ENCODE results near the gene VWA3B.

DNA sequence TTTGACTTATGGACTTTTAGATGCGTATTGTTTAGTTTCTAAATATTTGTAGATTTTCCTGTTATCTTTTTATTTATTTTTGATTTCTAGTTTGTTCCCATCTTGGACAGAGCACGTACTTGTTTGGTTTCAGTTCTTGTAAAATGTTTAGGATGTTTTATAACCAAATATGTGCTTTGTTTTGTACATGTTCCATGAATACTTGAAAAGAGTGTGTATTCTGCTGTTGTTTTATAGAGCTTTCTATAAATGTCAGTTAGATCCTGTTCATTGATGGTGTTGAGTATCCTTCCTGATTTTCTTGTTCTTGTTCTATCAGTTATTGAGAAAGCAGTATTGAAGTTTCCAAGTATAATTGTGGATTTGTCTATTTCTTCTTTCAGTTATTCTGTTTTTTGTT lies 21.1 kb downstream of the VWA3B start:
- no peak for TF ChIP-seq POLR2AphosphoS5 (IDR thresholded peaks at IDR 0.05)
- TF ChIP-seq, protein P1, sequence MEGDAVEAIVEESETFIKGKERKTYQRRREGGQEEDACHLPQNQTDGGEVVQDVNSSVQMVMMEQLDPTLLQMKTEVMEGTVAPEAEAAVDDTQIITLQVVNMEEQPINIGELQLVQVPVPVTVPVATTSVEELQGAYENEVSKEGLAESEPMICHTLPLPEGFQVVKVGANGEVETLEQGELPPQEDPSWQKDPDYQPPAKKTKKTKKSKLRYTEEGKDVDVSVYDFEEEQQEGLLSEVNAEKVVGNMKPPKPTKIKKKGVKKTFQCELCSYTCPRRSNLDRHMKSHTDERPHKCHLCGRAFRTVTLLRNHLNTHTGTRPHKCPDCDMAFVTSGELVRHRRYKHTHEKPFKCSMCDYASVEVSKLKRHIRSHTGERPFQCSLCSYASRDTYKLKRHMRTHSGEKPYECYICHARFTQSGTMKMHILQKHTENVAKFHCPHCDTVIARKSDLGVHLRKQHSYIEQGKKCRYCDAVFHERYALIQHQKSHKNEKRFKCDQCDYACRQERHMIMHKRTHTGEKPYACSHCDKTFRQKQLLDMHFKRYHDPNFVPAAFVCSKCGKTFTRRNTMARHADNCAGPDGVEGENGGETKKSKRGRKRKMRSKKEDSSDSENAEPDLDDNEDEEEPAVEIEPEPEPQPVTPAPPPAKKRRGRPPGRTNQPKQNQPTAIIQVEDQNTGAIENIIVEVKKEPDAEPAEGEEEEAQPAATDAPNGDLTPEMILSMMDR (IDR thresholded peaks at IDR 0.05) = no peak
